ENCODE results near the gene PRKCD.
"Not testable (repeated sequence)": the region's sequence is repeated elsewhere in the genome, so short reads cannot be mapped to it uniquely, and the experiment has no call there.

PRKCD gene

GRCh38 chr3:53140847-53141845, 19.9 kb upstream of the PRKCD start:
- no peak for DNase-seq

GRCh38 chr3:53142986-53143385, 18.0 kb upstream of the PRKCD start:
- no peak for DNase-seq

- DNase-seq = no peak
Observed at GRCh38 chr3:53144446-53144845, 16.6 kb upstream of the PRKCD start.

- no peak for DNase-seq
Observed at GRCh38 chr3:53144862-53145712, 15.9 kb upstream of the PRKCD start.

- no peak for DNase-seq
Observed at GRCh38 chr3:53145713-53146080, 15.3 kb upstream of the PRKCD start.

- DNase-seq = no peak
Observed at GRCh38 chr3:53146319-53146891, 14.6 kb upstream of the PRKCD start.

- no peak for DNase-seq
Observed at GRCh38 chr3:53147151-53147902, 13.7 kb upstream of the PRKCD start.

- no peak for DNase-seq
Observed at GRCh38 chr3:53147903-53148400, 13.1 kb upstream of the PRKCD start.

GRCh38 chr3:53149006-53149690, 11.9 kb upstream of the PRKCD start:
- no peak for DNase-seq

- DNase-seq = no peak
Observed at GRCh38 chr3:53149699-53150098, 11.3 kb upstream of the PRKCD start.

GRCh38 chr3:53150247-53151085, 10.5 kb upstream of the PRKCD start:
- no peak for DNase-seq

GRCh38 chr3:53151086-53151438, 9.9 kb upstream of the PRKCD start:
- not testable (repeated sequence) for DNase-seq

- DNase-seq = no peak
Observed at GRCh38 chr3:53151465-53151864, 9.5 kb upstream of the PRKCD start.

- no peak for DNase-seq
Observed at GRCh38 chr3:53151870-53152660, 8.9 kb upstream of the PRKCD start.

GRCh38 chr3:53153264-53153823, 7.7 kb upstream of the PRKCD start:
- no peak for DNase-seq

- no peak for DNase-seq
Observed at GRCh38 chr3:53153980-53154379, 7.0 kb upstream of the PRKCD start.

GRCh38 chr3:53154881-53155285, 6.1 kb upstream of the PRKCD start:
- DNase-seq = no peak

- no peak for DNase-seq
Observed at GRCh38 chr3:53155760-53156159, 5.2 kb upstream of the PRKCD start.

- no peak for DNase-seq
Observed at GRCh38 chr3:53156368-53156834, 4.6 kb upstream of the PRKCD start.

All from islet precursor cell (in vitro differentiated cells).